Measurements from ENCODE around the gene SV2B.

Gene SV2B

GRCh38 chr15:91263632-91264531 lies 163.8 kb downstream of the SV2B start:
- no peak for TF ChIP-seq ZFX (IDR thresholded peaks at IDR 0.05; ENCODE audit: borderline replicate concordance)
- no peak for TF ChIP-seq CTCF (IDR thresholded peaks at IDR 0.05)
- no peak overlapping the region for H3K27ac ChIP-seq

DNA sequence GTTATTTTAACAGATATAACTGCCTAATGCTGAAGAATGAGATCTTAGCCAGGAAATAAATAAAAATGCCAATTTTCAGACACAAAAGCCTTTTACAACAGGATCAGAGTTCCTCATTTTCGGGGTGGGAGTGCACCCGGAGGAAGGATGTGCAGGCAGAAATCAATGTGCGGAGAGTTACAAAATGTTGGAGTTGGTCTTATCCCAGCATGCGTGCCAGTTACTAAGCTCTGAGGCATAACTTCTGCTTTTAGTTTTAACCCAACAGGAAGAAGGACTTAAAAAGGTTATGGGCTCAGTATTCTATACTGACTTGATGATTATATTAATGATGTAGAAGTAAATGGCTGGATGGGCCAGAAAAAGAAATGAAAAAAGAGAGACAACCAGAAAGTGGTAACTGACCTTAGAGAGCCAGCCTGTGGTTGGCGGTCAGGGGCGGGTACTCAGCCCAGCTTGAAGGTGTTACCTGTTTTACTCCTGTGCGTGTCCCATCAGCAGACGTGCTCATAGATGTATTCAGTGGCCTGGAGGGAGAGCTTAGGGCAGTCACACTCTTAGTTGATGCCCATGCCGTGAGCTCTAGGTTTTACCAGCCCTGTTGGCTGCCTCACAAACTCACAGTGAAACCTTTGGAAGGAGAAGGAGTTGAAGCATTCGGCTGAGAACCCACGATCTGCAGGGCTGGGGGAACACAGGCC lies 164.7 kb downstream of the SV2B start:
- H3K27ac ChIP-seq = no peak overlapping the region
- TF ChIP-seq ZFX (IDR thresholded peaks at IDR 0.05; ENCODE audit: borderline replicate concordance) (no peak), CTCF (IDR thresholded peaks at IDR 0.05) (no peak)

DNA sequence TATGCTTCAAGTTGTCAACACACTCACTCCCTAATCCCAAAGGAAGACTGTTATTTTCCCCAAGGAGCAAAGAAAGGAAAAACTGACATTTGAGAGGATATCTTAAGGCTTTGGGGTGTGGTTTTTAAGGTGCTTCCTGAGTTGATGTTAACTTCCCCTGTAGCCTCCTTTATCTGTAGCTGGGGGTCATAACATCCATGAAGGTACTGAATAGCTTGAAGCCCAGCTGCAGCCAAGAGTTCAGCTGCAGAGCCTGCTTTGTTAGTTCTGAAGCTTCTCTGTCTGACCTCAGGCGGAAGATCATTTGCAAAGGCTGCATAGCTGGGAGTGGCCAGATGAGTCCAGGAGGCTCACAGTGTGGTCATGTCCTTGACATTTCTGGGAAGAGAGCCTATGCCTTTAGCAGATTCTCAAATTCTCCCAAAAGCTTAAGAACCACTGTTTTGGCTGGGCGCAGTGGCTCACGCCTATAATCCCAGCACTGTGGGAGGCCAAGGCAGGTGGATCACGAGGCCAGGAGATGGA lies 165.4 kb downstream of the SV2B start:
- no peak for TF ChIP-seq CTCF (IDR thresholded peaks at IDR 0.05)
- no peak for TF ChIP-seq ZFX (IDR thresholded peaks at IDR 0.05; ENCODE audit: borderline replicate concordance)

GRCh38 chr15:91268510-91268909 lies 168.5 kb downstream of the SV2B start:
- TF ChIP-seq CTCF (IDR thresholded peaks at IDR 0.05) (peak; percentile 41), ZFX (IDR thresholded peaks at IDR 0.05; ENCODE audit: borderline replicate concordance) (no peak)
- H3K27ac ChIP-seq = no peak overlapping the region

More for the DNA sequence above, 165.4 kb downstream of the SV2B start:
- H3K27ac ChIP-seq = no peak overlapping the region

- TF ChIP-seq ZFX (IDR thresholded peaks at IDR 0.05; ENCODE audit: borderline replicate concordance) (no peak), CTCF (IDR thresholded peaks at IDR 0.05) (no peak)
- no peak overlapping the region for H3K27ac ChIP-seq
These were observed 170.7 kb downstream of the SV2B start for GRCh38 chr15:91270747-91271146.

DNA sequence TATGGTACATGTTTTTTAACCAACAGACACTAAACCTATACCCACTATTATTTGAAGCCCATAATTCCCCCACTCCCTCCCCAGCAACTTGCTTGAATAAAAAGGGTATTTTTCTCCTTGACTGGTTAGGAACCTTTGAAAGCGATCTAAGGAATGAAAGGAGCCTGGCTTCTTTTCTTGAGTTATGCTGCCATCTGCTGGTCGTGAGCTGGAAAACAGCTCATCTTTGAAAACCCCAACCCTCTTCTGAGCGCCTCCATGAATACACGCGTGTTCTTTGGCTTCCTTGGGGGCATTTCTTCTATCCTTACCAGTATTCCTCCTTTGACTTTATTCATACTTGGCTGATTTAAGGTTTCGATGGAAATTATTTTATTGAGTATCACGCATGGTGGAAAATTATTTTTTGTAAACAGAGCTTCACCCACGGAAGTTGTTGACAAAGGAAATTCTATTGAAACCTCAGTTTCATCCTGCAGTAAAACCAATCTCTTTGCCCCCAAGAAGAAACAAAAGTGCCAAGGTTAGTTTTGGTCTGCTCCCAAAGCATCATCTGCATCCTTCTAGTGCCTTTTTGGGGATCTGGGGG lies 171.6 kb downstream of the SV2B start:
- no peak overlapping the region for H3K27ac ChIP-seq
- TF ChIP-seq ZFX (IDR thresholded peaks at IDR 0.05; ENCODE audit: borderline replicate concordance) (no peak), CTCF (IDR thresholded peaks at IDR 0.05) (peak; percentile 80)

Measured in 22Rv1 (cell line).